ENCODE data around the gene CRTC2. TPM values are rescaled to one million over a fixed set of nuclear protein-coding genes. Genes with fewer than 3 reads are reported as not detected.
A peak's percentile ranks its signal among the peaks of the same experiment; 100 is the strongest.

The CRTC2 gene
- total RNA-seq, 1 experiment from 2014 or later: 45.7 TPM

DNA sequence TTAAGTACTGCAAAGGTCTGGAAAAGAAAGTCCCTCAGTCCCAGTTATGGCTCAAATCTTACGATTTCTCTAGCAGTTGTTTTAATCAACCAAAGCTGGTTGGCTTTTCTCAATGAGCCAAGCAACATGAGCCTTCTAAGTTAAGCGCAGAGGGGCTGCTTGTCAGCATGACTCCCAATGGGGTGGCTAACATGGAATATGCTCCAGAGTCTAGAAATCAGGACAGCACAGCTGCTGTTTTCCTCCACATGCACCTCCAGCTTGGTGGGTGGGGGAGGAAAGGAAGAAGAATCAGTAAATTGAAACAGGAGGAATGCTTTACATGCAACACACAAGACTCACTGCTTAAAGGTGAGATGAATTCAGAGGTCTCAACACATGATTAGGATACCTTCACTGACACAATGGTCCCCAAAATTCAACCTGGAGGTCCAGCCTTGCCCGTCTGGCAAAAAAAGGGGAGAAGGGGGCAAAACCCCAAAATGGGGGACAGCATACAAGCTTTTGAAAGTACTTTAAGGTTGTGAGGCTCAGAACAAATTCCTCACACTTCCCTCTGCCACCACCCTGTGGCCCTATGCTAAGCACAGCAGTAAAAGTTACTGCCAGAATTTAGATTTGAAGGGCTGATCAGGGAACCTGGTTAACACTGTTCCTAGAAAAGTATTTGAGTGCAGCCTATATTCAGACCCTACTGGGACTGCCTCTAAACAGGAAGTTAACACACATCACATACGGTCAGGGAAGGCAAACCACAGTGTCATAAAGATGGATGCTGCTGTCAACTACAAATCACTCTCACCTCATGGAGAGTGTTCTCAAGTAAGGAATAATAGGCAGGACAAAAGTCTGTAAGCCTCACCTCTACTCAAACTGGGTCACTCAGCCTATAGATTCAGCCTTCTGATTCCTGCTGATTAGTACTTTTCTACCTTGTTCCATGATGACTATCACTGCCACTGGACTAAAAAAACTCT lies 38.2 kb downstream of the CRTC2 start:
- H4K20me1 ChIP-seq (ENCODE audit: control insufficient read depth, insufficient read depth, insufficient read length): peaks cover 4% of the 10 kb centered on the region
- no peaks in the 10 kb centered on the region for H3K79me1 ChIP-seq (ENCODE audit: insufficient read depth, low read depth, low read length, poor library complexity, severe bottlenecking)
- H2BK15ac ChIP-seq (ENCODE audit: low read depth, low read length): no peak overlapping the region
- H3K56ac ChIP-seq (ENCODE audit: insufficient read length, low read depth, low read length): no peak overlapping the region
- no peak overlapping the region for H3K27ac ChIP-seq (ENCODE audit: insufficient read length, low read depth, low read length)
- no peak overlapping the region for H2BK5ac ChIP-seq (ENCODE audit: insufficient read length, low read length)
- no peak overlapping the region for H3K14ac ChIP-seq (ENCODE audit: insufficient read depth, low read length)
- Mint-ChIP-seq H3K4me3 (peak overlapping the region; percentile 89 to 94), H3K4me1 (peaks cover 24% of the 10 kb centered on the region in 2 experiments), H3K36me3 (ENCODE audit: insufficient read depth in 1 of 3, low read depth in 3 of 3) (peaks cover 5 to 14% (median 10%) of the 10 kb centered on the region in 3 experiments; a peak in 5 of 7 replicates), H3K27me3 (ENCODE audit: low read depth) (no peaks in the 10 kb centered on the region), H3K27ac (peak overlapping the region in 1 of 3 experiments; percentile 76; a peak in 1 of 7 replicates), H3K9me3 (no peaks in the 10 kb centered on the region)
- H2BK20ac ChIP-seq (ENCODE audit: low read depth, low read length, poor library complexity, severe bottlenecking): no peak overlapping the region
- H3K9ac ChIP-seq (ENCODE audit: extremely low read depth, insufficient read length, low read length): no peak overlapping the region
- H3T11ph ChIP-seq (ENCODE audit: low read length): no peak overlapping the region
- H4K8ac ChIP-seq (replicated peaks; ENCODE audit: insufficient read length, low read depth, low read length): no peak overlapping the region
- no peak overlapping the region for H2BK120ac ChIP-seq (ENCODE audit: low read depth, low read length, poor library complexity, severe bottlenecking)
- H2BK12ac ChIP-seq (ENCODE audit: insufficient read length, low read depth, low read length): no peak overlapping the region
- H4K5ac ChIP-seq (ENCODE audit: insufficient read length, low read depth, low read length): no peak overlapping the region
- peak; percentile 28; the same call in 1 of the 3 replicates for TF ChIP-seq CTCF (conservative IDR thresholded peaks at IDR 0.05)
- H3K18ac ChIP-seq (ENCODE audit: insufficient read length, low read depth, low read length): no peak overlapping the region
- H3K79me2 ChIP-seq (ENCODE audit: insufficient read depth, low read length): peaks cover 35% of the 10 kb centered on the region; the same call in 1 of the 2 replicates
- peaks cover 14% of the 10 kb centered on the region for H3K23me2 ChIP-seq (ENCODE audit: insufficient read length, low read depth, low read length, poor library complexity, severe bottlenecking)
- H3K4me1 ChIP-seq (ENCODE audit: insufficient read depth, low read length): no peaks in the 10 kb centered on the region; the same call in 1 of the 2 replicates
- H3K4me2 ChIP-seq (ENCODE audit: insufficient read depth, insufficient read length, low read length): peak overlapping the region; percentile 99
- H3K27me3 ChIP-seq (ENCODE audit: insufficient read depth, low read length): no peaks in the 10 kb centered on the region
- no peak overlapping the region for H3K23ac ChIP-seq (ENCODE audit: insufficient read length, low read depth, low read length)
- H3K9me3 ChIP-seq (ENCODE audit: control insufficient read depth, low read depth, low read length): no peaks in the 10 kb centered on the region
- H4K91ac ChIP-seq (ENCODE audit: insufficient read length, low read depth, low read length): no peak overlapping the region
- no CpG with 5 or more reads among the region's 4 CpGs for WGBS (ENCODE audit: extremely low coverage, insufficient read length, low lambda C conversion rate)
- H2AFZ ChIP-seq (ENCODE audit: low read length): no peak overlapping the region
- no peak for DNase-seq
- H3K4ac ChIP-seq (ENCODE audit: low read depth, low read length): no peak overlapping the region
- H2AK5ac ChIP-seq (ENCODE audit: insufficient read length, low read length): no peak overlapping the region
